ENCODE data around the gene LCT. TPM values are rescaled to one million over a fixed set of nuclear protein-coding genes. Genes with fewer than 3 reads are reported as not detected.

LCT gene
- total RNA-seq, 1 experiment from 2014 or later, result not detected

DNA sequence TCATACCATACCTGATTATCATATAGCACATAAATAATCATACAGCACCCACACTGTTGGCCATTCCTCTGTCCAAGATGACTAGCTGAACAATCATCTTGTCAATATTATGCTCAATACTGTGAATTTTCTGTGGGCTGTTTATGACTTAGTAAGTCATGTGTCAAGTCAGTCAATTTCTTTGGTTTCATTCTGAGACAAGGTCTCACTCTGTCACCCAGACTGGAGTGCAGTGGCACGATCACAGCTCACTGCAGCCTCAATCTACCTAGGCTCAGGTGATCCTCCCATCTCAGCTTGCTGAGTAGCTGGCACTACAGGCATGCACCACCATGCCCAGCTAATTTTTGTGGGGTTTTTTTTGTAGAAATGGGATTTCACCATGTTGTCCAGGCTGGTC is 33.6 kb upstream of the LCT start:
- Histone ChIP-seq H3K27me3 (ENCODE audit: insufficient read depth, low read depth) (no peaks in the 10 kb centered on the region), H3F3A (ENCODE audit: insufficient read depth, low read depth) (0 out of 2 replicates have a peak, but pooled peaks cover 5% of the 10 kb centered on the region), H3K4me2 (no peak overlapping the region), H2AFZ (no peak overlapping the region), H4K20me1 (ENCODE audit: insufficient read depth) (no peaks in the 10 kb centered on the region; the same call in 1 of the 2 replicates), H3K79me2 (ENCODE audit: low read depth) (peaks cover 21% of the 10 kb centered on the region), H3K4me1 (replicated peaks; ENCODE audit: insufficient read depth) (peaks cover 18% of the 10 kb centered on the region; the same call in 1 of the 2 replicates), H3K4me3 (no peak overlapping the region), H3K27ac (no peak overlapping the region), H3K36me3 (ENCODE audit: low read depth) (peaks cover 35% of the 10 kb centered on the region), H3K9me2 (ENCODE audit: insufficient read depth) (no peaks in the 10 kb centered on the region), H3K9me3 (ENCODE audit: insufficient read depth, low read depth) (no peaks in the 10 kb centered on the region)
- no TSS peak for BruUV-seq (replicated peaks)
- intact Hi-C loops (cut with micrococcal nuclease; ENCODE audit: unreplicated experiment), result loop anchor here (10.0 kb wide), 1 partner anchor 74 kb away; no protein-coding TSS in a partner anchor
- no peak for TF ChIP-seq CTCF (conservative IDR thresholded peaks at IDR 0.05)
- TF ChIP-seq EZH2 (IDR thresholded peaks at IDR 0.05; ENCODE audit: low read depth), result no peak
- ChIA-PET POLR2A (ENCODE audit: unreplicated experiment) (interaction anchor here (0.6 kb wide), 1 partner anchor 562 kb away, joined by 3 read pairs; no protein-coding TSS in a partner anchor), CTCF (no interaction called here)
- DNase-seq, result no peak

DNA sequence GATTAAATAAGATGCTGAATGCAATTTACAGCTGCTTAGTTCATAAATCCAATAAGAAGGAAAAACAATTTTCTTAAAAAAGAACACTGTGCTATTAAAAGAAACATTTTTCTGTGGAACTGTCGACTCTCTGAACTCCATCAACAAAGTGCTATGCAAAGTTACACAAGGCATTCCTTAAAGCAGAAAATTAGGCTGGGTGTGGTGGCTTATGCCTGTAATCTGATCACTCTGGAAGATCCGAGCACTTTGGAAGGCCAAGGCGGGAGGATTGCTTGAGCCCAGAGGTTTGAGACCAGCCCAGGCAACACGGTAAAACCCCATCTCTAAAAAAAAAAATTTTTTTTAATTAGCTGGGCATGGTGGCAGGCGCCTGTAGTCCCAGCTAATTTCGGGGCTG is 26.2 kb upstream of the LCT start:
- TF ChIP-seq CTCF (conservative IDR thresholded peaks at IDR 0.05), result no peak
- TF ChIP-seq EZH2 (IDR thresholded peaks at IDR 0.05; ENCODE audit: low read depth), result no peak
- ChIA-PET POLR2A (ENCODE audit: unreplicated experiment) (no interaction called here), CTCF (no interaction called here)
- Histone ChIP-seq H4K20me1 (ENCODE audit: insufficient read depth) (no peaks in the 10 kb centered on the region), H3K4me1 (replicated peaks; ENCODE audit: insufficient read depth) (no peaks in the 10 kb centered on the region), H3K4me2 (no peak overlapping the region), H3K79me2 (ENCODE audit: low read depth) (no peaks in the 10 kb centered on the region), H3K27ac (no peak overlapping the region), H3K4me3 (no peak overlapping the region), H3K36me3 (ENCODE audit: low read depth) (peaks cover 28% of the 10 kb centered on the region), H3K9me3 (ENCODE audit: insufficient read depth, low read depth) (no peaks in the 10 kb centered on the region), H2AFZ (no peak overlapping the region), H3F3A (ENCODE audit: insufficient read depth, low read depth) (no peaks in the 10 kb centered on the region), H3K27me3 (ENCODE audit: insufficient read depth, low read depth) (no peaks in the 10 kb centered on the region), H3K9me2 (ENCODE audit: insufficient read depth) (no peaks in the 10 kb centered on the region)
- no TSS peak for BruUV-seq (replicated peaks)
- intact Hi-C loops (cut with micrococcal nuclease; ENCODE audit: unreplicated experiment), result no loop called here
- DNase-seq, result no peak

- H3K9me2 ChIP-seq (ENCODE audit: insufficient read depth), result no peaks in the 10 kb centered on the region
- H3K4me3 ChIP-seq, result no peak overlapping the region
- H3K9me3 ChIP-seq (ENCODE audit: insufficient read depth, low read depth), result no peaks in the 10 kb centered on the region
- H3F3A ChIP-seq (ENCODE audit: insufficient read depth, low read depth), result no peaks in the 10 kb centered on the region
- no peaks in the 10 kb centered on the region for H3K27me3 ChIP-seq (ENCODE audit: insufficient read depth, low read depth)
- no peak for DNase-seq
- intact Hi-C loops (cut with micrococcal nuclease; ENCODE audit: unreplicated experiment), result no loop called here
- H3K36me3 ChIP-seq (ENCODE audit: low read depth), result peaks cover 24% of the 10 kb centered on the region
- no peaks in the 10 kb centered on the region for H4K20me1 ChIP-seq (ENCODE audit: insufficient read depth)
- ChIA-PET POLR2A (ENCODE audit: unreplicated experiment) (no interaction called here), CTCF (no interaction called here)
- H2AFZ ChIP-seq, result no peak overlapping the region
- no TSS peak for BruUV-seq (replicated peaks)
- no peaks in the 10 kb centered on the region for H3K79me2 ChIP-seq (ENCODE audit: low read depth)
- no peaks in the 10 kb centered on the region for H3K4me1 ChIP-seq (replicated peaks; ENCODE audit: insufficient read depth)
- no peak overlapping the region for H3K4me2 ChIP-seq
- TF ChIP-seq EZH2 (IDR thresholded peaks at IDR 0.05; ENCODE audit: low read depth) (no peak), CTCF (conservative IDR thresholded peaks at IDR 0.05) (no peak)
- no peak overlapping the region for H3K27ac ChIP-seq
Measured at GRCh38 chr2:135862718-135863117, 25.7 kb upstream of the LCT start.

Measured in PC-9 (cell line).